ENCODE measurements around the gene NMD3. TPM values are rescaled to one million over a fixed set of nuclear protein-coding genes. Genes with fewer than 3 reads are reported as not detected.

NMD3 gene
- total and polyA plus RNA-seq, 2 of the 13 experiments (the other 11 are each of a cell fraction or from before 2014, with no cell fraction given): 44.2 to 55.2 TPM

Small RNA genes within 50 kb of the gene (small RNA-seq; reads per million reads assigned to genes)
- 0 reads per million in 3 experiments for gene AC108738.1 (ENCODE audit: insufficient read depth in 2 of 3, insufficient read length in 3 of 3, low read depth in 2 of 3, low replicate concordance in 1 of 3)

Other genes starting within 250 kb of the NMD3 start
- gene B3GALNT1, start 116.0 kb upstream of the NMD3 start, total RNA-seq (2016; rRNA removed; fragmentation: Illumina TruSeq; extraction: Trizol): not detected in 2 replicates
- not detected in 2 replicates for gene B3GALNT1, start 116.0 kb upstream of the NMD3 start, polyA plus RNA-seq (2011; rRNA removed)
- 0.51 and 0.84 TPM in 2 replicates for gene SPTSSB, start 150.2 kb downstream of the NMD3 start, total RNA-seq (2016; rRNA removed; fragmentation: Illumina TruSeq; extraction: Trizol)
- 2.4 and 4.2 TPM in 2 replicates for gene SPTSSB, start 150.2 kb downstream of the NMD3 start, polyA plus RNA-seq (2011; rRNA removed)